GM12873 (cell line): ENCODE data around the gene BMP8A.

Source experiments
- CTCF ChIP-seq: IDR thresholded peaks from 2 replicates; pipeline ENCODE4 v1.5.1; 2012; ENCODE audit warnings: low read depth, mild to moderate bottlenecking, moderate library complexity, low read length, control low read depth; ENCODE audit not compliant: insufficient read depth; ENCODE audit errors: missing control alignments

Gene BMP8A

GRCh38 chr1:39542924-39543323 is 51.5 kb downstream of the BMP8A start:
- TF ChIP-seq CTCF: no peak

GRCh38 chr1:39544327-39544726 is 52.9 kb downstream of the BMP8A start:
- TF ChIP-seq CTCF: no peak

GRCh38 chr1:39545531-39545930 is 54.1 kb downstream of the BMP8A start:
- no peak for TF ChIP-seq CTCF

GRCh38 chr1:39554277-39554676 is 62.8 kb downstream of the BMP8A start:
- no peak for TF ChIP-seq CTCF

- TF ChIP-seq CTCF: no peak
Measured at GRCh38 chr1:39561279-39561678, 69.8 kb downstream of the BMP8A start.

- no peak for TF ChIP-seq CTCF
Measured at GRCh38 chr1:39562886-39563285, 71.5 kb downstream of the BMP8A start.

GRCh38 chr1:39563669-39564068 is 72.2 kb downstream of the BMP8A start:
- TF ChIP-seq CTCF: no peak
